Spleen (tissue), 7 donors: ENCODE measurements around the gene DPAGT1.

Experiments used
- POLR2A ChIP-seq, 3 donors: fragments of 450-650 bp; IDR thresholded peaks; one replicate each; pipeline ENCODE4 v1.5.1; 2017; ENCODE audit warnings: antibody characterized with exemption in 3 of 3, mild to moderate bottlenecking in 1 of 3
- POLR2AphosphoS5 ChIP-seq, 3 donors: sonication (generic); formaldehyde crosslinking; IDR thresholded peaks; one replicate each; pipeline ENCODE4 v1.5.1; 2017; ENCODE audit warnings: antibody characterized with exemption in 3 of 3
- TF ChIP-seq, protein P1 (sequence below), 11 experiments: fragments of 200-600 bp in 7 of 11; fragments of 450-650 bp in 4 of 11; sonication (generic) in 4 of 11; IDR thresholded peaks in 8 of 11; conservative IDR thresholded peaks in 3 of 11; 1 replicate in 7 of 11; 2 replicates in 4 of 11; pipeline versions ENCODE4 v1.4.0 to v1.8.0; 2016 to 2021; ENCODE audit warnings: antibody characterized with exemption in 11 of 11, inconsistent platforms in 4 of 11, mild to moderate bottlenecking in 1 of 11
- donor health status: DM: no; HTN: no; CAD: no; lungs with moderate emphysema.
- donor health status: DM: no; HTN: no; CAD: no.
- donor health status: DM: no; HTN: no; CAD: no.

GRCh38 chr11:119126675-119127268, 25.1 kb upstream of the DPAGT1 start:
- TF ChIP-seq, protein P1, sequence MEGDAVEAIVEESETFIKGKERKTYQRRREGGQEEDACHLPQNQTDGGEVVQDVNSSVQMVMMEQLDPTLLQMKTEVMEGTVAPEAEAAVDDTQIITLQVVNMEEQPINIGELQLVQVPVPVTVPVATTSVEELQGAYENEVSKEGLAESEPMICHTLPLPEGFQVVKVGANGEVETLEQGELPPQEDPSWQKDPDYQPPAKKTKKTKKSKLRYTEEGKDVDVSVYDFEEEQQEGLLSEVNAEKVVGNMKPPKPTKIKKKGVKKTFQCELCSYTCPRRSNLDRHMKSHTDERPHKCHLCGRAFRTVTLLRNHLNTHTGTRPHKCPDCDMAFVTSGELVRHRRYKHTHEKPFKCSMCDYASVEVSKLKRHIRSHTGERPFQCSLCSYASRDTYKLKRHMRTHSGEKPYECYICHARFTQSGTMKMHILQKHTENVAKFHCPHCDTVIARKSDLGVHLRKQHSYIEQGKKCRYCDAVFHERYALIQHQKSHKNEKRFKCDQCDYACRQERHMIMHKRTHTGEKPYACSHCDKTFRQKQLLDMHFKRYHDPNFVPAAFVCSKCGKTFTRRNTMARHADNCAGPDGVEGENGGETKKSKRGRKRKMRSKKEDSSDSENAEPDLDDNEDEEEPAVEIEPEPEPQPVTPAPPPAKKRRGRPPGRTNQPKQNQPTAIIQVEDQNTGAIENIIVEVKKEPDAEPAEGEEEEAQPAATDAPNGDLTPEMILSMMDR (IDR thresholded peaks at IDR 0.05 in 8 of 11, conservative IDR thresholded peaks at IDR 0.05 in 3 of 11): no peak
- TF ChIP-seq POLR2A (IDR thresholded peaks at IDR 0.05) (no peak), POLR2AphosphoS5 (IDR thresholded peaks at IDR 0.05) (peak in 1 of 3 donors; percentile 6)
